ENCODE results near the gene EPB41L1.
"Not testable (repeated sequence)": the region's sequence is repeated elsewhere in the genome, so short reads cannot be mapped to it uniquely, and the experiment has no call there.

Gene EPB41L1

DNA sequence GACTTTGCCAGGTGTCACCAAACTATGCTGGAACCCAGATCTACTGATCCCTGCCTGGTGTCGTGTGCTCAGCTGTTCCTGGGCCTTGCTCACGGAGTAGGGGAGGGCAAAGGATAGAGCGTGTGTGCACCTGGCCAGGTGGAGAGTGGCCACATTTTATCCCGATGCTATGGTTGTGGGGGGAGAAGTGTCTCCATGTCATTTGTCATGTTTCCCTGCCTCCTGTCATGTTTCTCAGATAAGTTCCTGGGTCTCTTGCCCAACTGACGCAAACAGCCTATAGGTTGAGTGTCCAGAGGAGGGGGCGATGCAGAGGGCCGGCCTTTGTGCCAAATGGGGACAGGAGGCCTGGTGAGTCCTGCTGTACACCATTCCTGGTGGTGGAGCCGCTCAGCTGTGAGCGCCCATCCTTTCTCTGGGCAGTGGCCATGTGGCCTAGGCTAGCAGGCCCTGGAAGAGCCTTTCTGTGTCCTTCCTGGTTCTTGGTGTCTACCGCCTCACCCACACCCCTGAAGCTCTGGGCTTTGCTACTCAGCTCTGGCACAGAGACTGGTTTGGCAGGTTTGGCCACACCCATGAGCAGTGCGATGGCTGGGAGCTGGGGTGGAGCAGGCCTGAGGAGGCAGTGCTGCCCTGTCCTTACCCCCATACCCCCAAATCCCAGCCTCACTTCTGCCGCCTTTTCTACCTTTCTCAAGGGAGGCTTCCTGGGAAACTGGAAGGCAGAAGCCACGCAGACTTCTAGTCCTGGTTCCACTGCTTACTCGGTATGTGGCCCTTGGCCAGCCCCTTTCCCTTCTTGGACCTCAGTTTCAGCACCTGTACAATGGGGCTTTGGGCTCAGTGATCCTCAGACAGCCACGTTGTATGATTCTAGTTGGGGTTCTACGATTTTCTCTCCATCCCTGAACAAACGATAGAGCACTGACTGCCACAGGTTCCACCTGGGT lies 32.3 kb upstream of the EPB41L1 start:
- no peak for DNase-seq
- intact Hi-C loops (cut with DNase I), result no loop called here

DNA sequence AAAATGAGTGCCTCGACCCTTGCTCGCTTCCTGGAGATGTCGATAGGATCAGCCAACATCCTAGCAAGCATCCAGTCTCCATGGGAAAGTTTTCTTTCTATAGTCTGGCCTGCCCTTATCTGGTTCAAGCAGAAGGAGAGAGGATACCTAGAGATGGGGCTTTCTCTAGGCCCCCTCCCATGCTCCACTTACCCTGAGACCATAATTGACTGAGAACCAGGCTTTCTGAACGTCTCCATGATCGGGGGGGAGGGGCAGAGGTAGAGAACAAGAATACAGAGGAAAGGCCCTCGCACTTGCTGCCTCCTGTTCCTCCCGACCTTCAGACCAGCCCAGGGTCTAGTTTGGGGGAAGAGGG lies 31.6 kb upstream of the EPB41L1 start:
- intact Hi-C loops (cut with DNase I), result no loop called here
- DNase-seq, result no peak

DNA sequence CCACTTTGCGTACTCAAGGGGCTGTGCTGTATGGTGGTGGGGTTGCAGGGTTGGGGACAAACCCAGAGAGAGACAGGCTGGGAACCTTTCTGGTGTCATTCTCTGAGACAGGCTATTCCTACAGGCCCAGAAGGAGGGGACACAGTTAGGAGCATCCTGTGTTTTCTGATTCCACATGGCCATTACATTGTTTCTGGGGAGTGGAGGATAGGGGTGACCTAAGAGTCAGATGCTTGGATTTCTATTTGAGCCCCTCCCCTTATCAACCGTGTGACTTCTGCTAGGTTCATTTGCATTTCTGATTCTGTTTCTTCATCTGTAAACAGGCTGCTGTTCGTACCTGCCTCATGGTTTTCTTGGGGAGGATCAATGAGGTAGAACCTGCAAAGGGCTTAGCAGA lies 29.4 kb upstream of the EPB41L1 start:
- intact Hi-C loops (cut with DNase I), result no loop called here
- no peak for DNase-seq

DNA sequence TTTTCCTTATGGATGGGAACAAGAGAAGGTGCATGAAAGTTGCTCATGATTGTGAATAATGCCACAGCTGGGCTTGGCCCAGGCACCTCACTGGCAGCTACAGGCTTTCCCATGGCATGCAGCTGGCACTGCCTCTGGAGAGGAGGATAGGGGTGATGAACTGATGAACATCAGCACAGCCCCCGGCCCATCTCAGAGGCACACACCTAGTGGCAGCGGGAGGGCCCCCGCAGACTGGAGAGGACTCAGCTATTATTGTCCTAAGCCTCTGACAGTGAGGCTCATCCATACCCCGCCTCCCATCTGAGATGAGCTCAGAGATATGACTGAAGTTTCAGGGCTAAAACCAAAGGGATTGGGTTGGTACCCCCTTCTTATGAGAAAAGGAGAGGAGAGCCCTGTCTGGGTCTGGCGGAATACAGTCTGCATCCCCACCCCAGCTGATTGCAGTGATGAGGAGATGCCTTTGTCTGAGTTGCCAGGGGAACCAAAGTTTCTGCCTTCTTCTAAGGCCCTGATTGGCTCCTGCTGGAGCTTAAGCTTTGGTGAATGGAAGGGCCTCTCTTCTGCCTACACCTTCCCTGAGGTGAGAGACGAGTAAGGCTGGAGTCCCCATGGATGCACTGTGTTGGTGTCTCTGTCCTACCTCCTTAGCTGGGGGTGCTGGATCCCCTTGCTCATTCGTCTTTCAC lies 27.6 kb upstream of the EPB41L1 start:
- DNase-seq, result peak in 32 of 42 donors; percentile 18 to 85 (median 52)
- intact Hi-C loops (cut with DNase I), result no loop called here

DNA sequence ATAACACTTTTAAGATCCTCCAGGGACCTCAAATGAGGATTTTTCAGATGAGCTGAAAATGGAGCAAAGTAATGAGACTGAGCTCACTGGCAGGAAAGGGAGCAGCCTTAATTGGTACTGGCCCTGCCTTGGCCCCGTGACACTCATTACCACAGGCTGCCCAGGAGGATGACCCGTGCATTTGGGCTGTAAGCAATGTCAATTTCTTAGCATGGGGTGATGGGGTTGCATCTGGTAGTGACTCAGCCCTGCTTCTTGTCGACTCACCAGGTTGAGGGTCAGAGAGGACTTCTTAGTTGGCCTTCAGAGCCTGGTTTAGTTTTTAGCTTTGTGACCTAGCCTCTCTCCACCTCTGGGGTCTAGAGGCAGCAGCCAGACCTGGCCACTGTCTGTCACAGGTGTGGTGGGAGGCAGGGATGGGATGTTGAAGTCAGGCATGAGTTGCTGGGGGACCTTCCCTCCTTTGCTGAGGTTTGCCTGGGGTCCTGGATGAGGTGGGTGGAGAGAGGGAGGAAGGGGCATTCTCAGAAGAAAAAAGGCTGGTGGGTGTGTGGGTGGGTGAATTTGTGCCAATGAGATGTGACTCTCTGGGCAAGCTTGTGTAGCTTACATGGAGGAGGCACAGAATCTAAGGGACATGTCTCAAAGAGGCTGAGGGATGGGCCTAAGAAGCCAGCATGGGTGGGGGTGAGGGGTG lies 25.9 kb upstream of the EPB41L1 start:
- no peak for DNase-seq
- intact Hi-C loops (cut with DNase I), result no loop called here

DNA sequence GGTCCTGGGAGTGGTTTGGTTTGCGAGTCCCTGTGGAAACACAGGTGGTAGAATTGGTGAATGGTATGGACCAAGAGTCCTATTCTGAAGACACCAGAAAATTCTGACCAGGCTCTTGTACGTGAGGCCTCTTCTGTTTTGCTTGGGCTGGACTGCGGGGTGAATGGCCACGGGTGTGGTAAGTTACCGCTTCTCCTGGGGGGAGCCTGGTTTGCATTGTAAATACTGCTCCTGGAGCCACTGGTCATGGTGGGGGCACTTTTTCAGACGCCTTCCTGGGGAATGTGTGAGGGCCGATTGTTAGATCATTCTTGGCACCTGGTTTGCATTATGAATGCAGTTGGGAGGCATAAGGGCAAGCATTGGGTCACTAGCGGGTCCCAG lies 25.4 kb upstream of the EPB41L1 start:
- intact Hi-C loops (cut with DNase I), result no loop called here
- DNase-seq, result no peak

DNA sequence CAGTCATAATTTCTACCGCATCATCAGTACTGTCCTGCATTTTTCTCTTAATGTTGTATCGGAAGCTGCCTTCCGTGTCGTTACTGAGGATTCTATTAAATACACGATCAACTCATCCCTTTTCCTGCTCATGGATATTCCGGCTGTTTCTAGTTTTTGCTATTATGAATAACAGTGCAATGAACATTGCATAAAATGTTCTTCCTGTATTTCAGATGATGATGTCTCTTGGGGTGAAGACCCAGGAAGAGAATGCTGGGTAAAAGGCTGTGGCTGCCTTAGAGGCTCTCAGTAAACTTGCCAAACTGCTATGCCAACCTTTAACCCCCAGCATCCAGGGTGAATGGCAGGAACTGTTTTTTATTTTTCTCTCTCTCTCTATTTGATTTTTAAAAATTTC lies 24.1 kb upstream of the EPB41L1 start:
- intact Hi-C loops (cut with DNase I), result no loop called here
- DNase-seq, result no peak

DNA sequence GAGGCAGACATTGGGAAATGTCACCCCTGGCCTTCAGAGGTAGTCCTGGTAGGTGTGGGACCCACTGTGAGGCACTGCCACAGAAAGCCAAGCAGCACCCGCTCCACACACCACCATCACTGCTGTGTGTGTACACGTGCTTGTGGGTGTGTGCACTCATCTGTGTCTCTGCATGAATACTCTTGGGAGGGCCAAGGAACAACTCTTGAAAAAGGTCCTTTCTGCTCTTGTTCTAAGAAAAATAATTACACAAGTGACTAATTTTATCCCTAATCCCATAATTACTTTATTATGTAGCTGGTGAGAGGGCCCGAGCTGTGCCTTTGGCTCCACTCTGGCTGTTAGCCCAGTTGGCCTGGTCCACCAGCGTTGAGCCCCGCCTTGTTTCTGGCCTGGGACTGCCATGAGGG lies 21.7 kb upstream of the EPB41L1 start:
- peak in 4 of 42 donors; percentile 35 to 44 (median 41) for DNase-seq
- intact Hi-C loops (cut with DNase I), result no loop called here

DNA sequence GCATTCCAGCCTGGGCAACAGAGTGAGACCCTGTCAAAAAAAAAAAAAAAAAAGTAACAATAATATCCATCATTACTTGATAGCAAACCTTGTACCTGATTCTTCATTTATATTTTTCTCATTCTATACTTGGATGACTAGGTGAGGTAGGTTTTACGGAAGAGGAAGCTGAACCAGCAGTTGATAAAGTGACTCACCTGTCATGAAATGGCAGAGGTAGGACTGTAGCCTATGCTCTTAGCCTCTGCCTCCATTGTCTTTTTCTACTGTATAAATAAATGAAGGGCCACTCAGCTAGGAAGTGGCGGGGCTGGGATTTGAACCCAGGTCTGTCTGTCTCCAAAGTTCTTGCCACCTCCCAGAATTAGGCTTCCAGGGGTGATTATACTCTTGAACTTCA lies 20.7 kb upstream of the EPB41L1 start:
- intact Hi-C loops (cut with DNase I), result no loop called here
- no peak for DNase-seq

DNA sequence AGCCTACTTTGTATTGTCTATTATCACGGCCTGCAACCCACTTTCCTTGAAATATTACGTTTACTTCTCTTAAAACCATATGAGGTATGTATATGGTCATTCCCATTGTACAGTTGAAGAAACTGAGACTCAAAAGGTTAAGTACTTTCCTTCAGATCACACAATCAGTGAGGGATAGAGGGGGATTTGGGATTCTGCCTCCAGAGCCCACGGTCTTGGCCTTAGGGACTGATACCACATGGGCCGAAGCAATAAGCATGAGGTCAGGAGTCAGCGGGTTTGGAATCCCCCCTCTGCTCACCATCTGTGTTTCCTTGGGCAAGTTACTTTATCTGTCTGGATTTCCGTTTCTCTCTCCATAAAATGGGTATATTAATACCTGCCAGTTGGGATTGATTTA lies 19.4 kb upstream of the EPB41L1 start:
- no peak for DNase-seq
- intact Hi-C loops (cut with DNase I), result no loop called here

DNA sequence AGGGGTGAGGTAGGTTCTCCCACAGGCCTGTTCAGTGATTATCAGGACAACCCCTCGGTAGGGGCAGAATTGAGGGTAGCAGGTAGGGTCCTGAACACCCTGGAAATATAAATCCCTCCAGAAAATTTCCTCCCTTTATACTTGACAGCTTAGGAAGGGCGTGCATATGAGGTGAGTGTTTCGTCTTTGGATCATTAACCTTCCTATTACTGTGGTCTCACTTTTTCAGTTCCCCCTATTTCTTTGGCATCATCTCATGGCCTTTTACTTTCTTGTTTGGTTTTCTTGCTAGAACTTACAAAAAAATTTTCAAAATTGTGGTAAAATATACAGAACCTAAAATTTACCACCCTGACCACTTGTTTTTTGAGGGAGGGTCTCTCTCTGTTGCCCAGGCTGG lies 18.7 kb upstream of the EPB41L1 start:
- DNase-seq, result no peak
- intact Hi-C loops (cut with DNase I), result no loop called here

DNA sequence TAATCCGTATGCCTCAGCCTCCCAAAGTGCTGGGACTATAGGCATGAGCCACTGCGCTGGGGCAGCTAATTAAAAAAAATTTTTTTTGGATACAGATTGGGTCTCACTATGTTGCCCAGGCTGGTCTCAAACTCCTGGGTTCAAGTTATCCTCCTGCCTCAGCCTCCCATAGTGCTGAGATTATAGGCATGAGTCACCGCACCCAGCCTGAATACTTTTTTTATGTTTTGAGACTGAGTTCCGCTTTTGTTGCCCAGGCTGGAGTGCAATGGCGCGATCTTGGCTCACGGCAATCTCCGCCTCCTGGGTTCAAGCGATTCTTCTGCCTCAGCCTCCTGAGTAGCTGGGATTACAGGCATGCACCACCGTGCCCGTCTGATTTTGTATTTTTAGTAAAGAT lies 17.2 kb upstream of the EPB41L1 start:
- DNase-seq; intact Hi-C loops (cut with DNase I): not testable (repeated sequence)

DNA sequence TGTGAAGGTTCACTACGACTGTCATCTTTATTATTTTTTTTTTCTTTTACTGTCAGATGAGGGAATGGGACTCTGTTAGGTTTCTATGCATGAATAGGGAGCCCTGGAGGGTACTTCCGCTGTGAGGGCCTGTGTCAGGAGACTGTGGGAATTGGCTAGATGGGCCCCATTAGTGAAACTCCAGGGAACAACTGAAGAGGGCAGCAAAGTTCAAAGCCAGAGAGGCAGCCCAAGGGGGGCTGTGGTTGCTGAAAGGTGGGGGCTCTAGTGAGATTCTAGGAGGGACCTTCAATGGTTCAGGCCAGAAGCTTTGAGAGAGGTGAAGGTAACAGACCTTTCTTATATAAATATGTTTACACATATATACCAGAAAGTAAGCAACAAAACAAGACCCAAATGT lies 13.2 kb upstream of the EPB41L1 start:
- intact Hi-C loops (cut with DNase I), result no loop called here
- DNase-seq, result no peak

DNA sequence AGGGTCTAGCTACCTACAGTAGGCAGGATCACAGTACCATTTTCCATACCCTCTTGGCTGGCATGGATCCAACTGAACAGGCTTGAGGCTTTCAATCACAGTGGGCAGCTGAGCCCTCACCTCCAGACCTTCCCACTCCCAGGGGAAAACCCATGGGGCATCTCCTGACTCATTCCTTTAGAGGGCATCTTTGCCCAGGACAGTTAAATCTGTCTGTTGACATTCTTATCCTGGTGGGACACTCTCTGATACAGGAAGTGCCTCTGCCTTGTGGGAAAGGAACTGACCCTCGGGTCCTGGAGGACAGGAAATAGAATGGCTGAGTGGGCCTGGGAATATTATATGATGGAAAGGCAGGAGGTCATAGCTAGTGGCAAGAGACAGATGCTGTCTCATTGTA lies 10.2 kb upstream of the EPB41L1 start:
- DNase-seq, result no peak
- intact Hi-C loops (cut with DNase I), result no loop called here

DNA sequence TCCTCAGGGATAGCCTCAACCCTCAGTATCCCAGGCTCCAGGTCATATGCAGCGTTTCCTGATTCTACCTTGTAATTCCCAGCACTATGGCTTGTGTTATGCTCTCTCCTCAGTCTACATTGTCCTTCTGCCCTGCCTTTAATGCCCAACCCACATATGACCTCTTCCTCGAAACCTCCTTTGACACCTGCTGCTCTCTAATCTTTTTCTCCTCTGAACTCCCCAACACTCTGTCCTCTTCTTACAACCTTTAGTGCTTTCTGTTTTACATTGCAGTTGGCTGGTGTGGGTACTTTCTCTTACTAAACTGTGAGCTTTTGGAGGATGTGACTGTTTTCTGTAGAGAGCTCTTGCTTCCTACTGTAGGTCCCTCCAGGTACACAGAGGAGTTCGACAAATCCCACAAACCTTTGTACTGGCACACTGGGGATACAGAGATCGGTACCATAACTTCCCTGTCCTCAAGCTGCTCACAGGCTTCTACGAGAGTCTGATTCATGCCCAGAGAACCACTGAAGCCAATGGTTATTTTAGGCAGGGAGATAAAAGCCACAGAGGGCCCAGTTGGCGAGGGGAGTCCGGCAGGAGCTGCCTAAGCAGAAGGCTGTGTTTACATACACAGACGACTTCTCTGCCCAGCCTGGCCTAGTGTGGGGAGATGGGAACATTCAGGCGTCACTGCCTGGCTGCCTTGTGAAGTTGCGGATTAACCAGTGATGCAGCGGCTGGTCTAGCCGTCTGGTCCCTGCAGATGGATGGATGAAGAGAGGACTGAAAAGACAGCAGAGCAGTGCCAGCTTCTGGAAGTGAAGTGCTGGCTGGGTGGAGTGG lies 8.4 kb upstream of the EPB41L1 start:
- peak in 1 of 42 donors; percentile 44 for DNase-seq
- intact Hi-C loops (cut with DNase I), result no loop called here

DNA sequence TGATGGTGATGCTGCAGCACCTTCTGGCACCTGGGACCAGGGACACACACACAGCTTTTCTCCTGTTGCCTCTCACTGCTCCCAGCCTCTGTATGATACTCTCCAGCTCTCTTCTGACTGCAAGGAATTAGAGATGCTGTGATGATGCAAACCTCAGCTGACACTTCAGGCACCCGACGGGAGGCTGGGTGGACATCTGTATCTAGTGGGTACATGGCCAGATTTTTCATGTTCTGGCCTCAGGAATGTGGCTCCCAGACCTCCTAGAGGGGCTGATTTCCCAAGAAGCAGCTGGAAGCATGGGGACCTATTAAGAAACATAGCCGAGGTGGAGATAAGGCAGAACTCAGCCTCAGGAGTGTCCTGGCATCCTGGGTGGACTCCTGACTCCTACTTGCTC lies 6.8 kb upstream of the EPB41L1 start:
- no peak for DNase-seq
- intact Hi-C loops (cut with DNase I), result no loop called here

DNA sequence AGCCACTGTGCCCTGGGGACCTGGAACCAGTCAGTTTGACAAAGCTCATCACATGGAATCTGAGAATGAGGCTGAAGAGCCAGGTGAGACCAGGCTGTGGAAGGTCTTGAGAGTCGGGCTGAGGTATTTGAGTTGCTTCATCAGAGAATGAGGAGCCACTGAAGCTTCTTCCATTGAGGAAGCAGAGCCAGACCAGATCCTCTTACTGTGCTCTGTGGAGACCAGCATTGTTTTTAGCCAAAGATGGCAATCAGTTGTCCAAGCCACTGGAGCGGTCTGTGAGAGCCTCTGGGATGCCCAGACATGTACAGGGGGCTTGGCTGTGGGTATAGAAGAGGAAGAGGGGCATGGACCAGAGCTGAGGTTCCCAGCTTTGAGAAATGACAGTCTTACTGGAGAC lies 6.1 kb upstream of the EPB41L1 start:
- intact Hi-C loops (cut with DNase I), result no loop called here
- no peak for DNase-seq

DNA sequence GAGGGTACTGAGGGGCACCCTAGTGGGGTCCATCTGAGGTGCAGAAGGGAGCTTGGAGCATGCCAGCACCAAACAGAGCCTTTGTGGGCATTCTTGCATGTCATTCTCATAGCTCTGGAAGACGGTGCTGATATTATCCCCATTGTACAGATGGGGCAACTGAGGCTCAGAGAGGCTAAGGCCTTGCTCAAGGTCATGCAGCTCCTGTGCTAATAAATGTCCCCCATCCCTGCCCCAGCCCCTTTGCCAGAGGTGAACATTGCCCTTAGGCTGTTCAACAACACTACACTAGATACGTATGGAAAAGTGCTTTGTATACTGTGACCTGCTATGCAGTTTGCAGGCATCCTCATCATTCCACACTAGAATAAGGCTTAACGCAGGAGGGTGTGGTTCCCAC lies 5.5 kb upstream of the EPB41L1 start:
- intact Hi-C loops (cut with DNase I), result no loop called here

DNA sequence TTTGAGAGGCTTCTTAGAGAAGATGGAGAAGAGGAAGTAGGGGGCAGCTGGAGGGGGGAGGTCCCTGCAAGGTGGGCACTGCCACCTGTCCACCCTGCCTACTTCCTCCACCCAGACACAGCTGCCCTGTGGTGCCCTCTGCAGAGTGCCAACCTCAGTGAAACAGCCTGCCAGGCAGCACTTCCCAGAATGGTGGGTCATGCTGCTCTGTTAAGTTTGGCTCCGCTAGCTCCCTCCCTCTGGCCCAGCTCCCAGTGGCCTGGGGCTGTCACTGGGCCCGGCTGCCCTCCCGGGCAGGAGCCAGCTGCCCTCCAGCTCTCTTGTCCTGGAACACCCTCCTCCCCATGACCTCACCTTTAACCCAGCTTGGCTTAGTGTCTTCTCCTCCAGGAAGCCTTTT lies 5.1 kb upstream of the EPB41L1 start:
- peak in 19 of 42 donors; percentile 18 to 80 (median 55) for DNase-seq
- intact Hi-C loops (cut with DNase I), result no loop called here

More for the DNA sequence above, 5.5 kb upstream of the EPB41L1 start:
- no peak for DNase-seq
